GM21723 (cell line): ENCODE results near the gene COA5.

Experiments
- ATAC-seq: cut with Tn5 transposase; IDR thresholded peaks from one replicate; pipeline ENCODE4 v1.9.1; 2021; ENCODE audit warnings: mild to moderate bottlenecking, moderate library complexity; ENCODE audit not compliant: unreplicated experiment

The COA5 gene

GRCh38 chr2:98572676-98573075, 35.6 kb downstream of the COA5 start:
- no peak for ATAC-seq

- ATAC-seq, result no peak
These were observed 36.1 kb downstream of the COA5 start for GRCh38 chr2:98572211-98572610.

- no peak for ATAC-seq
These were observed 36.5 kb downstream of the COA5 start for GRCh38 chr2:98571796-98572195.

- ATAC-seq, result no peak
These were observed 37.1 kb downstream of the COA5 start for GRCh38 chr2:98571121-98571701.

- no peak for ATAC-seq
These were observed 38.0 kb downstream of the COA5 start for GRCh38 chr2:98570356-98570755.

GRCh38 chr2:98569915-98570314, 38.4 kb downstream of the COA5 start:
- no peak for ATAC-seq

GRCh38 chr2:98569197-98569793, 39.0 kb downstream of the COA5 start:
- ATAC-seq, result no peak

GRCh38 chr2:98568161-98568956, 40.0 kb downstream of the COA5 start:
- ATAC-seq, result no peak

- ATAC-seq, result no peak
These were observed 42.4 kb downstream of the COA5 start for GRCh38 chr2:98565941-98566340.

GRCh38 chr2:98565286-98565860, 42.9 kb downstream of the COA5 start:
- no peak for ATAC-seq

GRCh38 chr2:98564541-98565132, 43.7 kb downstream of the COA5 start:
- ATAC-seq, result no peak

- ATAC-seq, result no peak
These were observed 44.9 kb downstream of the COA5 start for GRCh38 chr2:98563394-98563793.

GRCh38 chr2:98561902-98562695, 46.2 kb downstream of the COA5 start:
- ATAC-seq, result no peak

GRCh38 chr2:98561018-98561417, 47.3 kb downstream of the COA5 start:
- no peak for ATAC-seq

- no peak for ATAC-seq
These were observed 48.0 kb downstream of the COA5 start for GRCh38 chr2:98560256-98560771.

- no peak for ATAC-seq
These were observed 48.7 kb downstream of the COA5 start for GRCh38 chr2:98559581-98559980.

GRCh38 chr2:98558852-98559530, 49.3 kb downstream of the COA5 start:
- ATAC-seq, result no peak

- peak; percentile 69 for ATAC-seq
These were observed 51.8 kb downstream of the COA5 start for GRCh38 chr2:98556344-98557033.

GRCh38 chr2:98555696-98556095, 52.6 kb downstream of the COA5 start:
- ATAC-seq, result no peak
